Lower leg skin (tissue), 3 donors: ENCODE measurements around the gene GKAP1.
"Not testable (repeated sequence)": the region's sequence is repeated elsewhere in the genome, so short reads cannot be mapped to it uniquely, and the experiment has no call there.

Source experiments
- POLR2A ChIP-seq, 2 donors: fragments of 450-650 bp; IDR thresholded peaks; one replicate each; pipeline ENCODE4 v1.6.1; 2016 to 2017; ENCODE audit warnings: antibody characterized with exemption in 2 of 2, mild to moderate bottlenecking in 1 of 2, moderate library complexity in 1 of 2
- TF ChIP-seq, protein P1 (sequence below), 3 donors: fragments of 450-650 bp; IDR thresholded peaks; one replicate each; pipeline ENCODE4 v1.5.1; 2016; ENCODE audit warnings: antibody characterized with exemption in 3 of 3, mild to moderate bottlenecking in 3 of 3, moderate library complexity in 2 of 3

GRCh38 chr9:83804454-83804853, 13.1 kb downstream of the GKAP1 start:
- TF ChIP-seq, protein P1, sequence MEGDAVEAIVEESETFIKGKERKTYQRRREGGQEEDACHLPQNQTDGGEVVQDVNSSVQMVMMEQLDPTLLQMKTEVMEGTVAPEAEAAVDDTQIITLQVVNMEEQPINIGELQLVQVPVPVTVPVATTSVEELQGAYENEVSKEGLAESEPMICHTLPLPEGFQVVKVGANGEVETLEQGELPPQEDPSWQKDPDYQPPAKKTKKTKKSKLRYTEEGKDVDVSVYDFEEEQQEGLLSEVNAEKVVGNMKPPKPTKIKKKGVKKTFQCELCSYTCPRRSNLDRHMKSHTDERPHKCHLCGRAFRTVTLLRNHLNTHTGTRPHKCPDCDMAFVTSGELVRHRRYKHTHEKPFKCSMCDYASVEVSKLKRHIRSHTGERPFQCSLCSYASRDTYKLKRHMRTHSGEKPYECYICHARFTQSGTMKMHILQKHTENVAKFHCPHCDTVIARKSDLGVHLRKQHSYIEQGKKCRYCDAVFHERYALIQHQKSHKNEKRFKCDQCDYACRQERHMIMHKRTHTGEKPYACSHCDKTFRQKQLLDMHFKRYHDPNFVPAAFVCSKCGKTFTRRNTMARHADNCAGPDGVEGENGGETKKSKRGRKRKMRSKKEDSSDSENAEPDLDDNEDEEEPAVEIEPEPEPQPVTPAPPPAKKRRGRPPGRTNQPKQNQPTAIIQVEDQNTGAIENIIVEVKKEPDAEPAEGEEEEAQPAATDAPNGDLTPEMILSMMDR (IDR thresholded peaks at IDR 0.05): not testable (repeated sequence)
- not testable (repeated sequence) for TF ChIP-seq POLR2A (IDR thresholded peaks at IDR 0.05)
